Measurements from ENCODE around the gene TPGS2. TPM values are rescaled to one million over a fixed set of nuclear protein-coding genes. Genes with fewer than 3 reads are reported as not detected.

TPGS2 gene
- total RNA-seq, 1 donor from 2014 or later, result 25.4 TPM

DNA sequence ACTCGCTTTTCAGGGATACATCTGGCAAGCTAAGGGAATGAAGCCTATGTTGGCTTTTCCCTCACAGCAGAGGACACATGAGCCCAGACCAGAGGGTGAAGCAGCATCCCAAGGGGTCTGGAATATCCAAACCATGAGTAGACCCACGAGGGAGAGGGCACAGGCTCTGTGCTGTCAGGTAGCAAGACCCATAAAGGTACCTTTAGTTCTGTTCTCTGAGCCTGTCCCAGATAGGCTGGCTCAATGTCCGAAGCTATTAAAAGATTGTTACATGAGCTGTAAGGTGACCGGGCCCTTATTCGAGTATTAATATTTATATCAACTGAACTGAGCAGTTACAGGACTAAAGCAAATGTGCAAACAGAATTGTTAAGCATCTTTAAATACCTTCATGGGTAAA lies 52.2 kb downstream of the TPGS2 start:
- TF ChIP-seq, protein P1, sequence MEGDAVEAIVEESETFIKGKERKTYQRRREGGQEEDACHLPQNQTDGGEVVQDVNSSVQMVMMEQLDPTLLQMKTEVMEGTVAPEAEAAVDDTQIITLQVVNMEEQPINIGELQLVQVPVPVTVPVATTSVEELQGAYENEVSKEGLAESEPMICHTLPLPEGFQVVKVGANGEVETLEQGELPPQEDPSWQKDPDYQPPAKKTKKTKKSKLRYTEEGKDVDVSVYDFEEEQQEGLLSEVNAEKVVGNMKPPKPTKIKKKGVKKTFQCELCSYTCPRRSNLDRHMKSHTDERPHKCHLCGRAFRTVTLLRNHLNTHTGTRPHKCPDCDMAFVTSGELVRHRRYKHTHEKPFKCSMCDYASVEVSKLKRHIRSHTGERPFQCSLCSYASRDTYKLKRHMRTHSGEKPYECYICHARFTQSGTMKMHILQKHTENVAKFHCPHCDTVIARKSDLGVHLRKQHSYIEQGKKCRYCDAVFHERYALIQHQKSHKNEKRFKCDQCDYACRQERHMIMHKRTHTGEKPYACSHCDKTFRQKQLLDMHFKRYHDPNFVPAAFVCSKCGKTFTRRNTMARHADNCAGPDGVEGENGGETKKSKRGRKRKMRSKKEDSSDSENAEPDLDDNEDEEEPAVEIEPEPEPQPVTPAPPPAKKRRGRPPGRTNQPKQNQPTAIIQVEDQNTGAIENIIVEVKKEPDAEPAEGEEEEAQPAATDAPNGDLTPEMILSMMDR (IDR thresholded peaks at IDR 0.05; ENCODE audit: borderline replicate concordance), result no peak
- H3K27me3 ChIP-seq (ENCODE audit: low read depth), result no peaks in the 10 kb centered on the region
- peaks cover 30% of the 10 kb centered on the region for H3K36me3 ChIP-seq
- H3K9me3 ChIP-seq (replicated peaks), result no peaks in the 10 kb centered on the region
- H3K4me1 ChIP-seq, result peaks cover 49% of the 10 kb centered on the region
- no peak for DNase-seq
- H3K4me3 ChIP-seq, result no peak overlapping the region
- peak overlapping the region; percentile 82 for H3K27ac ChIP-seq (replicated peaks)
- intact Hi-C loops (cut with micrococcal nuclease), result no loop called here

DNA sequence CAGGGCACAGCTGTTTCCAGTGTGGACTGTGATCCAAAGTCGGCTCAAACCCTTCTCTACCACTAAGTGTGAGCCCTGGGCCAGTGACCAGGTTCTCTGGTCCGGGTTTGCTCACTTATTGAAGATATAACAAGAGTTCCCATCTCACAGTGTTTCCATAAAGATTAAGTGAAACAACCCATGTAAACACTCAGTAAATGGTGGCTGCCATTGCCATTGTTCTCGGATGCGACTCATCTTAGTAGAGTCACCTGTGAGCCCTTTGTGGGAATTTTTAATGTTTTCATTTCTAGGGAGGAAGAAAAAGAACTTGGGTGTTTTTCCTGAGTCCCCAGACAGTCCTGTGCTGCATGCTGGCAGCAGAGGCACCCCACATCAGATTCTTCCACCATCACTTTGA lies 53.4 kb downstream of the TPGS2 start:
- H3K27me3 ChIP-seq (ENCODE audit: low read depth), result no peaks in the 10 kb centered on the region
- peak overlapping the region; percentile 82 for H3K27ac ChIP-seq (replicated peaks)
- no peaks in the 10 kb centered on the region for H3K9me3 ChIP-seq (replicated peaks)
- H3K36me3 ChIP-seq, result peaks cover 18% of the 10 kb centered on the region
- intact Hi-C loops (cut with micrococcal nuclease), result no loop called here
- TF ChIP-seq, protein P1 (IDR thresholded peaks at IDR 0.05; ENCODE audit: borderline replicate concordance), result no peak
- H3K4me3 ChIP-seq, result no peak overlapping the region
- DNase-seq, result no peak
- peaks cover 46% of the 10 kb centered on the region for H3K4me1 ChIP-seq

DNA sequence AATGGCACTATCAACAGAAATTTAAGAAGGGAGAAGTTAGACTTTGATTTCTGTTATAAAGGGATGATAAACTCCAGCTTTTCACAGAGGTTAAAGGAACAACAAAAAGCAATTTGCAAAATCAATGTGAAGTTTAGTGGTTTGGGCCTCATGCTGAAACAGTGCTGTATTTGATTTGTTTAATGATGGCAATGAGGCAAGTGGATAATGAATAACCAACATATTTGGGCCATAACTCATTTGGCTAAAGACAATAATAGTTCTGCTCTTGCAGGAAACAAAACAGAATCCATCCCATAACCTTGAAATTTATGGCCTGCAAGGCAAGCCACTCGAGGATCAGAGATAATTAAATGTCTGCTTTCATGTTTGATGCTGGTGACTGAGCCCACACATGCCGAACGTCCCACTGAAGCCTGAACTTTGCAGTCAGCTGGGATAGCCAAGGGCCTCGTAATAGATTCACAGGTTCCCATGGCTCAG lies 56.5 kb downstream of the TPGS2 start:
- no peak for DNase-seq
- TF ChIP-seq, protein P1 (IDR thresholded peaks at IDR 0.05; ENCODE audit: borderline replicate concordance), result no peak
- Histone ChIP-seq H3K4me3 (no peak overlapping the region), H3K36me3 (peaks cover 5% of the 10 kb centered on the region), H3K4me1 (peaks cover 37% of the 10 kb centered on the region), H3K27me3 (ENCODE audit: low read depth) (no peaks in the 10 kb centered on the region), H3K9me3 (replicated peaks) (no peaks in the 10 kb centered on the region), H3K27ac (replicated peaks) (peak overlapping the region; percentile 40)
- intact Hi-C loops (cut with micrococcal nuclease), result no loop called here

DNA sequence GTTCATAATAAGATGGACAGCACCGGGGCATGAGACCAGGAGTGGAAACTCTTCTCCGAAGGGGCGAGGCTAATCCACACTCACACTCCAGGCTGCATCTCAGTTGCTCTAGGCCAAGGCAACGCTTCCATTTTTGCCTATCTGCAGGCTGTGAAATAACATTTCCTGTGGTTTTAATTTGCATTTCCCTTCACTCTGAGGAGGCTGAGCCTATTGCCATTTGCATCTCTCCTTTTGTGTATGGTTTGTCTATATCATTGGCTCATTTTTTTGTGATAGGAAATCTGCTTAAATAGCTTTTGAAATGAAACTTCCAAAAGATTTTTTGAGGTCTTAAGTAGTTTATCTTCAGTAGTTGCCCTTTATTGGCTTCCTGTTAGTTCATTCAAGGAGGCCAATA lies 57.6 kb downstream of the TPGS2 start:
- no peak for DNase-seq
- H3K36me3 ChIP-seq, result peaks cover 5% of the 10 kb centered on the region
- no peaks in the 10 kb centered on the region for H3K9me3 ChIP-seq (replicated peaks)
- no peak overlapping the region for H3K4me3 ChIP-seq
- no peak overlapping the region for H3K27ac ChIP-seq (replicated peaks)
- no peaks in the 10 kb centered on the region for H3K27me3 ChIP-seq (ENCODE audit: low read depth)
- intact Hi-C loops (cut with micrococcal nuclease), result no loop called here
- peaks cover 26% of the 10 kb centered on the region for H3K4me1 ChIP-seq
- TF ChIP-seq, protein P1 (IDR thresholded peaks at IDR 0.05; ENCODE audit: borderline replicate concordance), result no peak

DNA sequence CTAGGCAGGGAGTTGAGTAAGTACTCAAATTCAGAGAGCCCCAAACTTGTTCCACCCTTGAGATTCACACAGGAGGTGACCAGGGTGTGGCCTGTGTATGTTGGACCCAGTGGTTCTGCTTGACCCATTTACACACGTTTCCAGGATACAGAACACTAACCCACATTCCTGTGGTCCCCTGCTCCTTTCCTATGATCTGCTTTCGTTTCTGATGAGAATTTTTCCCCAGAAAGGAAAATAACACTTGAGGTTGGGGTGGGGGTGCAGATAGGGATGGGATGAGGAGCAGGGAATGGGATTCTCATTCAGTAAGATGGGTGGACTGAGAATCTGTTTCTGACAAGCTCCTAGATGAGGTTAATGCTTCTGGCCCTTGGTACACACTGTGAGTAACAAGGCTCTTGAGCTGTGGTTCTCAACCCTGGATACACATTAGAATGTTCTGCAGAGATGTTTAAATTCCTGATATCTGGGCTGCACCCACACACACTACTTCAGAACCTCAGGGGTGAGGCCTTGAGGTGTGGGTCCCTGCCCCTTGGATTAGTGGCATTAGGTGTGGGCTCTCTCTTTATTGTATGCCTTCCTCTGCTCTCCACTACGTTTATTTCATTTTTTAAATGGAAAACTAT lies 58.4 kb downstream of the TPGS2 start:
- Histone ChIP-seq H3K9me3 (replicated peaks) (no peaks in the 10 kb centered on the region), H3K27ac (replicated peaks) (no peak overlapping the region), H3K4me1 (peaks cover 18% of the 10 kb centered on the region), H3K4me3 (no peak overlapping the region), H3K36me3 (peaks cover 5% of the 10 kb centered on the region), H3K27me3 (ENCODE audit: low read depth) (no peaks in the 10 kb centered on the region)
- no peak for DNase-seq
- TF ChIP-seq, protein P1 (IDR thresholded peaks at IDR 0.05; ENCODE audit: borderline replicate concordance), result no peak
- intact Hi-C loops (cut with micrococcal nuclease), result no loop called here

Measured in left ventricle myocardium inferior (tissue), 1 donor.